HCT116 (cell line): ENCODE data around the gene DENND5B. TPM values are rescaled to one million over a fixed set of nuclear protein-coding genes. Genes with fewer than 3 reads are reported as not detected.

ENCODE experiments used
- ATAC-seq: fragments of 200-7000 bp; cut with Tn5 transposase; 2 replicates; pipeline ENCODE4 v1.9.1; 2020; ENCODE audit warnings: mild to moderate bottlenecking, moderate library complexity
- BruUV-seq: library from RNA; stranded (reverse); fragments of 400-500 nt; replicated peaks from 2 replicates; lab custom pipeline; 2021; lab: Mats Ljungman, UMichigan
- CTCF ChIA-PET: fragments of 300-600 bp; sonication (Branson Sonifier 250); formaldehyde crosslinking; loops from one replicate; lab custom pipeline; 2021; ENCODE audit warnings: antibody characterized with exemption; lab: Charles Lee
- POLR2A ChIA-PET: fragments of 300-600, 350-600 bp; sonication (Branson Sonifier 250); formaldehyde crosslinking; loops from one replicate; lab custom pipeline; 2021; ENCODE audit warnings: antibody characterized with exemption; lab: Charles Lee
- RAD21 ChIA-PET, 2 experiments: fragments of 300-600 bp; sonication (Branson Sonifier 250); formaldehyde crosslinking; loops; one replicate each; lab custom pipeline; 2023; ENCODE audit warnings: low total read pairs in 2 of 2; ENCODE audit not compliant: uncharacterized antibody in 2 of 2, unreplicated experiment in 2 of 2, low non-redundant PET in 1 of 2; lab: Charles Lee
- DNase-seq: peaks from one replicate; pipeline ENCODE4 v3.0.0-alpha.2; 2010; ENCODE audit warnings: low read depth, low spot score
- H2AFZ ChIP-seq: fragments of 200-600 bp; shearing (Covaris generic), sonication (generic); 2 replicates; pipeline ENCODE4 v1.6.1; 2017; ENCODE audit warnings: low read depth, mixed run types, mixed read lengths, antibody characterized with exemption, low read length; ENCODE audit not compliant: poor library complexity, severe bottlenecking
- H3K27ac ChIP-seq: 2 replicates; pipeline ENCODE4 v1.5.1; 2012; ENCODE audit warnings: low read depth, low read length
- H3K27me3 ChIP-seq: fragments of 200-600 bp; sonication (generic); 2 replicates; pipeline ENCODE4 v1.6.1; 2016; ENCODE audit warnings: mixed run types, low read length, mixed read lengths; ENCODE audit not compliant: insufficient read depth
- H3K36me3 ChIP-seq, 2 experiments: fragments of 200-500 bp in 1 of 2; fragments of 200-600 bp in 1 of 2; sonication (Bioruptor generic) in 1 of 2; sonication (generic) in 1 of 2; 2 replicates each; pipeline versions ENCODE4 v1.5.1 to v1.6.1; 2014 to 2016; ENCODE audit warnings: low read length in 2 of 2, inconsistent platforms in 1 of 2, mixed read lengths in 1 of 2, mixed run types in 1 of 2; ENCODE audit not compliant: insufficient read depth in 2 of 2, control insufficient read depth in 1 of 2
- H3K4me1 ChIP-seq, 2 experiments: fragments of 200-600 bp in 1 of 2; sonication (generic) in 1 of 2; 2 replicates each; pipeline versions ENCODE4 v1.5.1 to v1.6.1; 2012 to 2017; ENCODE audit warnings: low read length in 2 of 2, inconsistent platforms in 1 of 2, mild to moderate bottlenecking in 1 of 2, mixed read lengths in 1 of 2, mixed run types in 1 of 2, moderate library complexity in 1 of 2; ENCODE audit not compliant: insufficient read depth in 2 of 2, control insufficient read depth in 1 of 2
- H3K4me2 ChIP-seq: fragments of 200-600 bp; sonication (generic); 2 replicates; pipeline ENCODE4 v1.6.1; 2017; ENCODE audit warnings: mixed run types, low read length, mixed read lengths
- H3K4me3 ChIP-seq, 2 experiments: fragments of 200-600 bp in 1 of 2; sonication (generic) in 1 of 2; replicated peaks in 1 of 2; 2 replicates each; pipeline ENCODE4 v1.5.1; 2011 to 2016; ENCODE audit warnings: low read length in 2 of 2, control low read depth in 1 of 2, low read depth in 1 of 2, mild to moderate bottlenecking in 1 of 2, mixed read lengths in 1 of 2, mixed run types in 1 of 2
- H3K79me2 ChIP-seq: fragments of 200-600 bp; sonication (generic); 2 replicates; pipeline ENCODE4 v1.6.1; 2017; ENCODE audit warnings: mild to moderate bottlenecking, mixed run types, low read length, moderate library complexity, mixed read lengths; ENCODE audit not compliant: insufficient read depth
- H3K9ac ChIP-seq: fragments of 200-600 bp; sonication (generic); 2 replicates; pipeline ENCODE4 v1.6.1; 2016; ENCODE audit warnings: low read length, mixed read lengths
- H3K9me2 ChIP-seq: fragments of 200-600 bp; sonication (generic), shearing (Covaris generic); 2 replicates; pipeline ENCODE4 v1.6.1; 2017; ENCODE audit warnings: mixed run types, mild to moderate bottlenecking, moderate library complexity; ENCODE audit not compliant: insufficient read depth
- H3K9me3 ChIP-seq, 2 experiments: fragments of 200-500 bp in 1 of 2; fragments of 200-600 bp in 1 of 2; sonication (Bioruptor generic) in 1 of 2; sonication (generic) in 1 of 2; 2 replicates each; pipeline ENCODE4 v1.6.1; 2014 to 2017; ENCODE audit warnings: low read length in 2 of 2, mixed read lengths in 2 of 2, inconsistent platforms in 1 of 2, low read depth in 1 of 2, mild to moderate bottlenecking in 1 of 2, mixed run types in 1 of 2, moderate library complexity in 1 of 2; ENCODE audit not compliant: control insufficient read depth in 1 of 2, insufficient read depth in 1 of 2
- H4K20me1 ChIP-seq: fragments of 200-600 bp; sonication (generic), shearing (Covaris generic); 2 replicates; pipeline ENCODE4 v1.6.1; 2017; ENCODE audit warnings: mixed run types, mild to moderate bottlenecking, moderate library complexity; ENCODE audit not compliant: insufficient read depth
- ATF3 ChIP-seq: IDR thresholded peaks from 2 replicates; pipeline ENCODE4 v1.6.1; 2012
- CTCF ChIP-seq, 3 experiments: fragments of 200-600 bp in 1 of 3; sonication (generic) in 1 of 3; IDR thresholded peaks in 2 of 3; conservative IDR thresholded peaks in 1 of 3; 2 replicates each; pipeline ENCODE4 v1.5.1; 2012 to 2017; ENCODE audit warnings: low read depth in 2 of 3, low read length in 2 of 3, antibody characterized with exemption in 1 of 3, borderline replicate concordance in 1 of 3, control low read depth in 1 of 3, mild to moderate bottlenecking in 1 of 3, mixed read lengths in 1 of 3, mixed run types in 1 of 3, moderate library complexity in 1 of 3; ENCODE audit not compliant: insufficient read depth in 1 of 3
- EZH2 ChIP-seq: fragments of 200-600 bp; sonication (generic); IDR thresholded peaks from 2 replicates; pipeline ENCODE4 v1.6.1; 2017; ENCODE audit warnings: antibody characterized with exemption, mixed run types
- EZH2phosphoT487 ChIP-seq: fragments of 200-600 bp; IDR thresholded peaks from 2 replicates; pipeline ENCODE4 v1.6.1; 2018; ENCODE audit warnings: antibody characterized with exemption, borderline replicate concordance
- JUND ChIP-seq: IDR thresholded peaks from 2 replicates; pipeline ENCODE4 v1.6.1; 2012
- MAX ChIP-seq: IDR thresholded peaks from 2 replicates; pipeline ENCODE4 v1.6.1; 2012
- POLR2A ChIP-seq: IDR thresholded peaks from 2 replicates; pipeline ENCODE4 v1.7.0; 2011; ENCODE audit warnings: borderline replicate concordance; ENCODE audit not compliant: insufficient read depth, insufficient read length; ENCODE audit errors: extremely low read depth
- POLR2AphosphoS5 ChIP-seq: IDR thresholded peaks from 2 replicates; pipeline ENCODE4 v1.6.1; 2011; ENCODE audit warnings: mild to moderate bottlenecking, low read depth, low read length, moderate library complexity
- RAD21 ChIP-seq: IDR thresholded peaks from 2 replicates; pipeline ENCODE4 v1.6.1; 2012; ENCODE audit warnings: low read depth, mild to moderate bottlenecking
- SP1 ChIP-seq: IDR thresholded peaks from 2 replicates; pipeline ENCODE4 v1.6.1; 2012; ENCODE audit warnings: low read depth
- SRF ChIP-seq: IDR thresholded peaks from 2 replicates; pipeline ENCODE4 v1.6.1; 2012; ENCODE audit warnings: low read depth
- ZBTB33 ChIP-seq: IDR thresholded peaks from 2 replicates; pipeline ENCODE4 v1.6.1; 2011; ENCODE audit warnings: mild to moderate bottlenecking, low read length, moderate library complexity; ENCODE audit not compliant: insufficient replicate concordance; ENCODE audit errors: extremely low read depth
- intact Hi-C: fragments of 100-400 bp; cut with micrococcal nuclease; formaldehyde crosslinking; loops from 2 replicates; pipeline ENCODE4 v1.10.0; 2022
- total RNA-seq: library from RNA; stranded (reverse); gene quantifications from one replicate; pipeline ENCODE4 v1.2.1, GENCODE V29; 2021; ENCODE audit not compliant: unreplicated experiment

DENND5B gene
- total RNA-seq, 1 experiment from 2014 or later = 19.2 TPM

- Histone ChIP-seq H3K9me3 (no peaks in the 10 kb centered on the region), H2AFZ (no peak overlapping the region), H3K79me2 (no peaks in the 10 kb centered on the region), H3K4me2 (no peak overlapping the region), H3K36me3 (no peaks in the 10 kb centered on the region), H3K9ac (no peak overlapping the region), H3K4me3 (no peak overlapping the region), H3K4me1 (peaks cover 35 to 42% of the 10 kb centered on the region in 2 experiments), H3K27ac (peak overlapping the region; percentile 76; the same call in 1 of the 2 replicates), H3K27me3 (no peaks in the 10 kb centered on the region), H3K9me2 (no peaks in the 10 kb centered on the region), H4K20me1 (no peaks in the 10 kb centered on the region)
- ATAC-seq (no peak), DNase-seq (no peak)
- BruUV-seq = no TSS peak
- ChIA-PET RAD21 (interaction anchor here in 1 of 2 experiments (0.5 kb wide), 1 partner anchor 50 kb away, joined by 3 read pairs; no protein-coding TSS in a partner anchor), CTCF (no interaction called here), POLR2A (no interaction called here)
- TF ChIP-seq POLR2A (no peak), CTCF (IDR thresholded peaks at IDR 0.05 in 2 of 3, conservative IDR thresholded peaks at IDR 0.05 in 1 of 3; ENCODE audit: borderline replicate concordance in 1 of 3, insufficient read depth in 1 of 3, low read depth in 2 of 3, low read length in 2 of 3) (no peak), SRF (no peak), SP1 (no peak), ZBTB33 (no peak), EZH2 (no peak), EZH2phosphoT487 (no peak), MAX (no peak), RAD21 (no peak), JUND (no peak), ATF3 (no peak), POLR2AphosphoS5 (no peak)
- intact Hi-C loops = no loop called here
Measured at GRCh38 chr12:31470459-31470858, 120.5 kb downstream of the DENND5B start.
